ENCODE data around the gene TAB2. TPM values are rescaled to one million over a fixed set of nuclear protein-coding genes. Genes with fewer than 3 reads are reported as not detected.

Gene TAB2
- total RNA-seq, 1 experiment from 2014 or later: 38.1 TPM

GRCh38 chr6:149436647-149437046 is 119.1 kb downstream of the TAB2 start:
- CTCF ChIA-PET: no interaction called here
- no TSS peak for BruUV-seq (replicated peaks)
- no peaks in the 10 kb centered on the region for H3K27me3 Mint-ChIP-seq (ENCODE audit: unreplicated experiment)
- H3K4me3 Mint-ChIP-seq (ENCODE audit: low read depth, unreplicated experiment): no peak overlapping the region
- intact Hi-C loops (cut with micrococcal nuclease; ENCODE audit: unreplicated experiment): loop anchor here (10.0 kb wide), 1 partner anchor 242 kb away; no protein-coding TSS in a partner anchor
- TF ChIP-seq CTCF (IDR thresholded peaks at IDR 0.05; ENCODE audit: unreplicated experiment): no peak
- no peak overlapping the region for H3K27ac Mint-ChIP-seq (ENCODE audit: unreplicated experiment)
- H3K9me3 Mint-ChIP-seq (ENCODE audit: low read depth, unreplicated experiment): no peaks in the 10 kb centered on the region
- no peaks in the 10 kb centered on the region for H3K36me3 Mint-ChIP-seq (ENCODE audit: insufficient read depth, unreplicated experiment)
- no peak for DNase-seq
- H3K4me1 Mint-ChIP-seq (ENCODE audit: low read depth, unreplicated experiment): no peaks in the 10 kb centered on the region

- BruUV-seq (replicated peaks): no TSS peak
- TF ChIP-seq CTCF (IDR thresholded peaks at IDR 0.05; ENCODE audit: unreplicated experiment): no peak
- Mint-ChIP-seq H3K27ac (ENCODE audit: unreplicated experiment) (no peak overlapping the region), H3K4me3 (ENCODE audit: low read depth, unreplicated experiment) (no peak overlapping the region), H3K4me1 (ENCODE audit: low read depth, unreplicated experiment) (no peaks in the 10 kb centered on the region), H3K36me3 (ENCODE audit: insufficient read depth, unreplicated experiment) (no peaks in the 10 kb centered on the region), H3K9me3 (ENCODE audit: low read depth, unreplicated experiment) (no peaks in the 10 kb centered on the region), H3K27me3 (ENCODE audit: unreplicated experiment) (no peaks in the 10 kb centered on the region)
- CTCF ChIA-PET: no interaction called here
- intact Hi-C loops (cut with micrococcal nuclease; ENCODE audit: unreplicated experiment): loop anchor here (10.0 kb wide), 1 partner anchor 242 kb away; no protein-coding TSS in a partner anchor
- no peak for DNase-seq
Observed at GRCh38 chr6:149437212-149437611, 119.7 kb downstream of the TAB2 start.

GRCh38 chr6:149438855-149439254 is 121.3 kb downstream of the TAB2 start:
- H3K4me3 Mint-ChIP-seq (ENCODE audit: low read depth, unreplicated experiment): no peak overlapping the region
- no peak overlapping the region for H3K27ac Mint-ChIP-seq (ENCODE audit: unreplicated experiment)
- H3K4me1 Mint-ChIP-seq (ENCODE audit: low read depth, unreplicated experiment): no peaks in the 10 kb centered on the region
- H3K27me3 Mint-ChIP-seq (ENCODE audit: unreplicated experiment): no peaks in the 10 kb centered on the region
- no peaks in the 10 kb centered on the region for H3K9me3 Mint-ChIP-seq (ENCODE audit: low read depth, unreplicated experiment)
- H3K36me3 Mint-ChIP-seq (ENCODE audit: insufficient read depth, unreplicated experiment): no peaks in the 10 kb centered on the region
- TF ChIP-seq CTCF (IDR thresholded peaks at IDR 0.05; ENCODE audit: unreplicated experiment): no peak
- no TSS peak for BruUV-seq (replicated peaks)
- CTCF ChIA-PET: no interaction called here
- intact Hi-C loops (cut with micrococcal nuclease; ENCODE audit: unreplicated experiment): loop anchor here (10.0 kb wide), 1 partner anchor 244 kb away; no protein-coding TSS in a partner anchor
- no peak for DNase-seq

GRCh38 chr6:149439626-149440025 is 122.1 kb downstream of the TAB2 start:
- BruUV-seq (replicated peaks): no TSS peak

More at GRCh38 chr6:149439626-149440025, 122.1 kb downstream of the TAB2 start:
- H3K4me3 Mint-ChIP-seq (ENCODE audit: low read depth, unreplicated experiment): no peak overlapping the region
- H3K36me3 Mint-ChIP-seq (ENCODE audit: insufficient read depth, unreplicated experiment): no peaks in the 10 kb centered on the region
- H3K9me3 Mint-ChIP-seq (ENCODE audit: low read depth, unreplicated experiment): no peaks in the 10 kb centered on the region
- no peaks in the 10 kb centered on the region for H3K4me1 Mint-ChIP-seq (ENCODE audit: low read depth, unreplicated experiment)
- H3K27me3 Mint-ChIP-seq (ENCODE audit: unreplicated experiment): no peaks in the 10 kb centered on the region
- TF ChIP-seq CTCF (IDR thresholded peaks at IDR 0.05; ENCODE audit: unreplicated experiment): no peak
- intact Hi-C loops (cut with micrococcal nuclease; ENCODE audit: unreplicated experiment): loop anchor here (10.0 kb wide), 1 partner anchor 245 kb away; no protein-coding TSS in a partner anchor
- no peak for DNase-seq
- CTCF ChIA-PET: no interaction called here
- H3K27ac Mint-ChIP-seq (ENCODE audit: unreplicated experiment): no peak overlapping the region

Data from Calu3 (cell line).